Chondrocyte (in vitro differentiated cells): ENCODE results near the gene LRRC28. TPM values are rescaled to one million over a fixed set of nuclear protein-coding genes. Genes with fewer than 3 reads are reported as not detected.

Experiments
- DNase-seq: peaks from one replicate; pipeline ENCODE4 v3.0.0; 2021; ENCODE audit warnings: mixed read lengths, low spot score
- H3K27ac Mint-ChIP-seq: one replicate; pipeline ENCODE4 v1.8.0; 2021; ENCODE audit warnings: mild to moderate bottlenecking, moderate library complexity, mixed read lengths; ENCODE audit not compliant: unreplicated experiment
- H3K27me3 Mint-ChIP-seq: 2 replicates; pipeline ENCODE4 v1.8.0; 2021; ENCODE audit warnings: low read depth, mixed read lengths
- H3K36me3 Mint-ChIP-seq: 2 replicates; pipeline ENCODE4 v1.8.0; 2021; ENCODE audit warnings: low read depth, mixed read lengths
- H3K4me1 Mint-ChIP-seq: 2 replicates; pipeline ENCODE4 v1.8.0; 2021; ENCODE audit warnings: low read depth, mild to moderate bottlenecking, mixed read lengths
- H3K4me3 Mint-ChIP-seq: one replicate; pipeline ENCODE4 v1.8.0; 2021; ENCODE audit warnings: mild to moderate bottlenecking, moderate library complexity, mixed read lengths; ENCODE audit not compliant: unreplicated experiment
- H3K9me3 Mint-ChIP-seq: 2 replicates; pipeline ENCODE4 v1.8.0; 2021; ENCODE audit warnings: low read depth, mixed read lengths
- CTCF ChIP-seq: fragments of 200-600 bp; sonication (generic); IDR thresholded peaks from 2 replicates; pipeline ENCODE4 v1.5.0; 2021; ENCODE audit warnings: antibody characterized with exemption, mild to moderate bottlenecking, moderate library complexity
- total RNA-seq: library from RNA; stranded (reverse); gene quantifications from 3 replicates; pipeline ENCODE4 v1.2.1, GENCODE V29; 2021

The LRRC28 gene
- total RNA-seq, 1 donor from 2014 or later = 28.5 TPM

DNA sequence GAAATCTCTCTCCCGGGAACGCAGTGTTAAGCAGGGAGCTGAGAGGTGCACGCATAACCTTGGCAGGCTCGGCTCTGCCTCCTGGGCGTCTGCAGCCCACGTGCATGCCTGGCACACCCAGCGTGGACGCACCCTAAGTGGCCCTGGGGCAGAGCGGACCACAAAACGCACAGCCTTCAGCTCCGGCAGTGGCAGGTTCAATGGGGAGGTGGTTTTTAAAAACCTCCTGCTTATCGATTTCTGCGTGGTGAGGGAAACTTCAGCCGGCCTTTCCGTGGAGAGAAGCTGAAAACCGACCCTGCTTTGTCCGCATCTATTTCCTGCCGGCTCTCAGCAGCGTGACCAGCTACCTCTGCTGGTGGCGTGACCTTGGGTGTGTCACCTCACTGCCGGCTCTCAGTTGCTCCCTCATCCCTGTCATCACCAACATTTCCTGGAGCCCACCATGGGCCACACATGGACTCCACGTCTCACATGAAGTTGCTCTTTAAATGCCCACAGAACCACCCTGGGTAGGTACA is 179.7 kb downstream of the LRRC28 start:
- TF ChIP-seq CTCF = no peak
- no peaks in the 10 kb centered on the region for H3K9me3 Mint-ChIP-seq
- H3K36me3 Mint-ChIP-seq = no peaks in the 10 kb centered on the region
- peaks cover 31% of the 10 kb centered on the region for H3K4me1 Mint-ChIP-seq
- DNase-seq = peak; percentile 72
- no peak overlapping the region for H3K27ac Mint-ChIP-seq
- no peaks in the 10 kb centered on the region for H3K27me3 Mint-ChIP-seq
- no peak overlapping the region for H3K4me3 Mint-ChIP-seq

DNA sequence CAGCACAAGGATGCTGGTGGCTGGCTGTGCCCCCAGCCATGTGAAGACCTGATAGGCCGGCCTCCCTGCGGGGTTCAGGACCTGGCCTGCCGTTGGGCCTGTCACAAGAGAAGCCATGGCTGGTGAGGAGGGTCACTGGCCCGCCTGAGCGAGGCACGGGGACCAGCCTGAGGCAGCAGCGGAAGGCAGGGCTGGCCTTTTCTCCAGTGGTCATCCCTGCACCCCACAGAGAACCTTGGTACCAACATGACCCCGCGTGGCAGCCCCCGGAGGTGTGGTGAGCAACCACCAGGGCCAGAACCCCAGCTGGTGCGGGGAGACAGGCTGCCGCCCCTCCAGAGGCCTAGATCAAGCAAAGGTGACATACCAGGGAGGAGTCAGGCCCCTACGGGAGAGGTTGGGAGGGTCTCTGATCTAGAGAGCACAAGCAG is 180.4 kb downstream of the LRRC28 start:
- Mint-ChIP-seq H3K9me3 (no peaks in the 10 kb centered on the region), H3K36me3 (no peaks in the 10 kb centered on the region), H3K27me3 (no peaks in the 10 kb centered on the region), H3K27ac (no peak overlapping the region), H3K4me3 (no peak overlapping the region), H3K4me1 (peaks cover 26% of the 10 kb centered on the region)
- DNase-seq = peak; percentile 90
- no peak for TF ChIP-seq CTCF

- no peaks in the 10 kb centered on the region for H3K36me3 Mint-ChIP-seq
- no peak overlapping the region for H3K27ac Mint-ChIP-seq
- peaks cover 28% of the 10 kb centered on the region for H3K4me1 Mint-ChIP-seq
- H3K4me3 Mint-ChIP-seq = no peak overlapping the region
- TF ChIP-seq CTCF = no peak
- peak; percentile 76 for DNase-seq
- no peaks in the 10 kb centered on the region for H3K27me3 Mint-ChIP-seq
- no peaks in the 10 kb centered on the region for H3K9me3 Mint-ChIP-seq
These were observed 181.2 kb downstream of the LRRC28 start for GRCh38 chr15:99432271-99433025.

DNA sequence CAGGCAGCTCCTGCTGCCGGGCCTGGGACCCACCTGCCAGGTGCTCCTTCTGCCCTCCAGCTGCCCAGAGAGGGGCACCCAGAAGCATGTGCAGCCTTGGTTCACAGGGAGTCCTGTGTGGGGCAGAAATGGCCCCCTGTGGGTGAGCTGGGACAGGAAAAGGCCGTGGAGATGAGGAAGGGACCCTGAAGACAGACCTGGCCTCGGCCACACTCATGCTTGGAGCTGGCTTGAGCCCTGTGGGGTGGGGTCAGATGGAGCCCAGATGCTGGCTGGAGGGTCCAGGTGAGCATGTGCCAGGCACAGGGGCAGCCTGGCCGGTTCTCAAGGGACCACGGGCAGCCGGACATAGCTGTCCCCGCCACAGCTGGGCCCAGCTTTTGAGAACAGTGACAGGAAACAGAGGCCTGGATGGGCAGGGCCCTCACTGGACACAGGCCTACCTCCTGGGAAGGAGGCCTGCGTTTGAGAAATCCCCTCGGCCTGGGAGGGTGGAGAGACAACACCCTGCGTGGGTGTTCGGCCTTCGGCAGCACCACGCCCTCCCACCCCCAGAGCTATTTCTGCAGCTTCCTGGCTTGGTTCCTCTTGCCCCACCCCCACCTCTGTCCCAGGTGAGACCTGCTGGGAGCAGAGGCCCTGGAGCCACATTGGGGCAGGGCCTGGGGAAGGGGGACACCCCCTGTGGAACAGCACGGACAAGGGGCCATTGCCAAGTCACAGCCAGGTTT is 181.9 kb downstream of the LRRC28 start:
- DNase-seq = peak; percentile 90
- Mint-ChIP-seq H3K4me3 (no peak overlapping the region), H3K4me1 (peaks cover 30% of the 10 kb centered on the region), H3K9me3 (no peaks in the 10 kb centered on the region), H3K36me3 (no peaks in the 10 kb centered on the region), H3K27me3 (no peaks in the 10 kb centered on the region), H3K27ac (no peak overlapping the region)
- no peak for TF ChIP-seq CTCF

DNA sequence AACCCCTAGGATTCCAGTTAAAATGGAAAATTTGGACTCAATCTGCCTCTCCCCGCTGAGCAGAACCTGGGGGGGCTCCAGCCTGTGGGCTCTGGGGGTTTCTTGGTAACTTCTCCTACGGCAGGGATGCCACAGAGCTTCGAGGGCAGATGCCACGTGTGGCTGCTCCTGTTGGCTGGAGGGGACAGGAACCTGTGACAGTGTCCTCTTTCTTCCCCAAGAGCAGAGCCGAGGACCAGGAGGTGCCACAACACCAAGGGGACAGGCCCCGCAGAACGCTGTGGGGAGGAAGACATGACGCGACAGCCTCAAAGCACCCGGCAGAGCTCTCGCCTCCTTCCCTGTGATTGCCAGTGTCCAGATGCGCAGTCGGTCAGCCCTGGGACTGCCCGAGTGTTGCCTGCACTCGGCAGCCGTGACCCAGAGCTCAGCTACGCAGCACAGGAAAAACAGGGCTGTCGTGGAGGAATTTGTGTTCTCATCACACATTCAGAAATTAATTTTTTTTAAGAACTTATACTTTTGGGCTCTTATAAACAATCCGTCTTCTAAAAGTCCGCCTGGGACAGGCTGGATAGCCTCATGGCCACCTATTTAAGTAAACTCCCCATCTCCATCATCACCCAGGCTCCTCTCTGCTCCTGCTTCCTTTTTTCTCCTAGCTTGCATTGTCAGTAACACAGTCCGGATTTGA is 182.6 kb downstream of the LRRC28 start:
- no peak overlapping the region for H3K27ac Mint-ChIP-seq
- H3K9me3 Mint-ChIP-seq = no peaks in the 10 kb centered on the region
- H3K27me3 Mint-ChIP-seq = no peaks in the 10 kb centered on the region
- no peak overlapping the region for H3K4me3 Mint-ChIP-seq
- no peak for TF ChIP-seq CTCF
- DNase-seq = peak; percentile 81
- no peaks in the 10 kb centered on the region for H3K36me3 Mint-ChIP-seq
- peaks cover 38% of the 10 kb centered on the region for H3K4me1 Mint-ChIP-seq
